HCT116 (cell line): ENCODE results near the gene EVL. TPM values are rescaled to one million over a fixed set of nuclear protein-coding genes. Genes with fewer than 3 reads are reported as not detected.

Source experiments
- ATAC-seq: fragments of 200-7000 bp; cut with Tn5 transposase; 2 replicates; pipeline ENCODE4 v1.9.1; 2020; ENCODE audit warnings: mild to moderate bottlenecking, moderate library complexity
- BruUV-seq: library from RNA; stranded (reverse); fragments of 400-500 nt; replicated peaks from 2 replicates; lab custom pipeline; 2021; lab: Mats Ljungman, UMichigan
- CTCF ChIA-PET: fragments of 300-600 bp; sonication (Branson Sonifier 250); formaldehyde crosslinking; loops from one replicate; lab custom pipeline; 2021; ENCODE audit warnings: antibody characterized with exemption; lab: Charles Lee
- POLR2A ChIA-PET: fragments of 300-600, 350-600 bp; sonication (Branson Sonifier 250); formaldehyde crosslinking; loops from one replicate; lab custom pipeline; 2021; ENCODE audit warnings: antibody characterized with exemption; lab: Charles Lee
- RAD21 ChIA-PET, 2 experiments: fragments of 300-600 bp; sonication (Branson Sonifier 250); formaldehyde crosslinking; loops; one replicate each; lab custom pipeline; 2023; ENCODE audit warnings: low total read pairs in 2 of 2; ENCODE audit not compliant: uncharacterized antibody in 2 of 2, unreplicated experiment in 2 of 2, low non-redundant PET in 1 of 2; lab: Charles Lee
- DNase-seq: peaks from one replicate; pipeline ENCODE4 v3.0.0-alpha.2; 2010; ENCODE audit warnings: low read depth, low spot score
- H2AFZ ChIP-seq: fragments of 200-600 bp; shearing (Covaris generic), sonication (generic); 2 replicates; pipeline ENCODE4 v1.6.1; 2017; ENCODE audit warnings: low read depth, mixed run types, mixed read lengths, antibody characterized with exemption, low read length; ENCODE audit not compliant: poor library complexity, severe bottlenecking
- H3K27ac ChIP-seq: 2 replicates; pipeline ENCODE4 v1.5.1; 2012; ENCODE audit warnings: low read depth, low read length
- H3K27me3 ChIP-seq: fragments of 200-600 bp; sonication (generic); 2 replicates; pipeline ENCODE4 v1.6.1; 2016; ENCODE audit warnings: mixed run types, low read length, mixed read lengths; ENCODE audit not compliant: insufficient read depth
- H3K36me3 ChIP-seq, 2 experiments: fragments of 200-500 bp in 1 of 2; fragments of 200-600 bp in 1 of 2; sonication (Bioruptor generic) in 1 of 2; sonication (generic) in 1 of 2; 2 replicates each; pipeline versions ENCODE4 v1.5.1 to v1.6.1; 2014 to 2016; ENCODE audit warnings: low read length in 2 of 2, inconsistent platforms in 1 of 2, mixed read lengths in 1 of 2, mixed run types in 1 of 2; ENCODE audit not compliant: insufficient read depth in 2 of 2, control insufficient read depth in 1 of 2
- H3K4me1 ChIP-seq, 2 experiments: fragments of 200-600 bp in 1 of 2; sonication (generic) in 1 of 2; 2 replicates each; pipeline versions ENCODE4 v1.5.1 to v1.6.1; 2012 to 2017; ENCODE audit warnings: low read length in 2 of 2, inconsistent platforms in 1 of 2, mild to moderate bottlenecking in 1 of 2, mixed read lengths in 1 of 2, mixed run types in 1 of 2, moderate library complexity in 1 of 2; ENCODE audit not compliant: insufficient read depth in 2 of 2, control insufficient read depth in 1 of 2
- H3K4me2 ChIP-seq: fragments of 200-600 bp; sonication (generic); 2 replicates; pipeline ENCODE4 v1.6.1; 2017; ENCODE audit warnings: mixed run types, low read length, mixed read lengths
- H3K4me3 ChIP-seq, 2 experiments: fragments of 200-600 bp in 1 of 2; sonication (generic) in 1 of 2; replicated peaks in 1 of 2; 2 replicates each; pipeline ENCODE4 v1.5.1; 2011 to 2016; ENCODE audit warnings: low read length in 2 of 2, control low read depth in 1 of 2, low read depth in 1 of 2, mild to moderate bottlenecking in 1 of 2, mixed read lengths in 1 of 2, mixed run types in 1 of 2
- H3K79me2 ChIP-seq: fragments of 200-600 bp; sonication (generic); 2 replicates; pipeline ENCODE4 v1.6.1; 2017; ENCODE audit warnings: mild to moderate bottlenecking, mixed run types, low read length, moderate library complexity, mixed read lengths; ENCODE audit not compliant: insufficient read depth
- H3K9ac ChIP-seq: fragments of 200-600 bp; sonication (generic); 2 replicates; pipeline ENCODE4 v1.6.1; 2016; ENCODE audit warnings: low read length, mixed read lengths
- H3K9me2 ChIP-seq: fragments of 200-600 bp; sonication (generic), shearing (Covaris generic); 2 replicates; pipeline ENCODE4 v1.6.1; 2017; ENCODE audit warnings: mixed run types, mild to moderate bottlenecking, moderate library complexity; ENCODE audit not compliant: insufficient read depth
- H3K9me3 ChIP-seq, 2 experiments: fragments of 200-500 bp in 1 of 2; fragments of 200-600 bp in 1 of 2; sonication (Bioruptor generic) in 1 of 2; sonication (generic) in 1 of 2; 2 replicates each; pipeline ENCODE4 v1.6.1; 2014 to 2017; ENCODE audit warnings: low read length in 2 of 2, mixed read lengths in 2 of 2, inconsistent platforms in 1 of 2, low read depth in 1 of 2, mild to moderate bottlenecking in 1 of 2, mixed run types in 1 of 2, moderate library complexity in 1 of 2; ENCODE audit not compliant: control insufficient read depth in 1 of 2, insufficient read depth in 1 of 2
- H4K20me1 ChIP-seq: fragments of 200-600 bp; sonication (generic), shearing (Covaris generic); 2 replicates; pipeline ENCODE4 v1.6.1; 2017; ENCODE audit warnings: mixed run types, mild to moderate bottlenecking, moderate library complexity; ENCODE audit not compliant: insufficient read depth
- CBX3 ChIP-seq: IDR thresholded peaks from 2 replicates; pipeline ENCODE4 v1.6.1; 2012; ENCODE audit warnings: low read depth
- CEBPB ChIP-seq: IDR thresholded peaks from 2 replicates; pipeline ENCODE4 v1.6.1; 2012; ENCODE audit warnings: low read depth
- ELF1 ChIP-seq: IDR thresholded peaks from 2 replicates; pipeline ENCODE4 v1.6.1; 2012; ENCODE audit warnings: low read depth, borderline replicate concordance
- EZH2 ChIP-seq: fragments of 200-600 bp; sonication (generic); IDR thresholded peaks from 2 replicates; pipeline ENCODE4 v1.6.1; 2017; ENCODE audit warnings: antibody characterized with exemption, mixed run types
- FOSL1 ChIP-seq: IDR thresholded peaks from 2 replicates; pipeline ENCODE4 v1.6.1; 2012; ENCODE audit warnings: low read depth
- JUND ChIP-seq: IDR thresholded peaks from 2 replicates; pipeline ENCODE4 v1.6.1; 2012
- MAX ChIP-seq: IDR thresholded peaks from 2 replicates; pipeline ENCODE4 v1.6.1; 2012
- POLR2A ChIP-seq: IDR thresholded peaks from 2 replicates; pipeline ENCODE4 v1.7.0; 2011; ENCODE audit warnings: borderline replicate concordance; ENCODE audit not compliant: insufficient read depth, insufficient read length; ENCODE audit errors: extremely low read depth
- POLR2AphosphoS5 ChIP-seq: IDR thresholded peaks from 2 replicates; pipeline ENCODE4 v1.6.1; 2011; ENCODE audit warnings: mild to moderate bottlenecking, low read depth, low read length, moderate library complexity
- RAD21 ChIP-seq: IDR thresholded peaks from 2 replicates; pipeline ENCODE4 v1.6.1; 2012; ENCODE audit warnings: low read depth, mild to moderate bottlenecking
- REST ChIP-seq: IDR thresholded peaks from 2 replicates; pipeline ENCODE4 v1.6.1; 2012; ENCODE audit warnings: low read depth
- SP1 ChIP-seq: IDR thresholded peaks from 2 replicates; pipeline ENCODE4 v1.6.1; 2012; ENCODE audit warnings: low read depth
- SRF ChIP-seq: IDR thresholded peaks from 2 replicates; pipeline ENCODE4 v1.6.1; 2012; ENCODE audit warnings: low read depth
- YY1 ChIP-seq: IDR thresholded peaks from 2 replicates; pipeline ENCODE4 v1.6.1; 2011; ENCODE audit warnings: low read length, low read depth, moderate library complexity, mild to moderate bottlenecking; ENCODE audit not compliant: insufficient replicate concordance; ENCODE audit errors: extremely low read depth
- ZFX ChIP-seq: fragments of 450-650 bp; IDR thresholded peaks from 2 replicates; pipeline ENCODE4 v1.6.1; 2017
- ZNF274 ChIP-seq: fragments of 200-500 bp; sonication (Bioruptor generic); IDR thresholded peaks from 2 replicates; pipeline ENCODE4 v1.6.1; 2014; ENCODE audit warnings: mild to moderate bottlenecking, low read depth, low read length, inconsistent platforms
- intact Hi-C: fragments of 100-400 bp; cut with micrococcal nuclease; formaldehyde crosslinking; loops from 2 replicates; pipeline ENCODE4 v1.10.0; 2022
- total RNA-seq: library from RNA; stranded (reverse); gene quantifications from one replicate; pipeline ENCODE4 v1.2.1, GENCODE V29; 2021; ENCODE audit not compliant: unreplicated experiment
- TF ChIP-seq, protein P1 (sequence below), 3 experiments: fragments of 200-600 bp in 1 of 3; sonication (generic) in 1 of 3; IDR thresholded peaks in 2 of 3; conservative IDR thresholded peaks in 1 of 3; 2 replicates each; pipeline ENCODE4 v1.5.1; 2012 to 2017; ENCODE audit warnings: low read depth in 2 of 3, low read length in 2 of 3, antibody characterized with exemption in 1 of 3, borderline replicate concordance in 1 of 3, control low read depth in 1 of 3, mild to moderate bottlenecking in 1 of 3, mixed read lengths in 1 of 3, mixed run types in 1 of 3, moderate library complexity in 1 of 3; ENCODE audit not compliant: insufficient read depth in 1 of 3

Gene EVL
- total RNA-seq, 1 experiment from 2014 or later = 19.9 TPM

GRCh38 chr14:100034961-100035500, 30.2 kb upstream of the EVL start:
- H3K9me3 ChIP-seq = no peaks in the 10 kb centered on the region
- DNase-seq = no peak
- no peaks in the 10 kb centered on the region for H4K20me1 ChIP-seq
- H3K4me3 ChIP-seq = no peak overlapping the region
- ChIA-PET CTCF (no interaction called here), RAD21 (no interaction called here), POLR2A (no interaction called here)
- H3K27ac ChIP-seq = no peak overlapping the region
- intact Hi-C loops = no loop called here
- H3K9ac ChIP-seq = no peak overlapping the region
- TF ChIP-seq POLR2A (no peak), REST (no peak), ELF1 (no peak), ZFX (no peak), JUND (no peak), CBX3 (no peak), ZNF274 (no peak), RAD21 (no peak), MAX (no peak), YY1 (no peak), SP1 (no peak), CEBPB (no peak), SRF (no peak), POLR2AphosphoS5 (no peak), EZH2 (no peak), FOSL1 (no peak)
- TF ChIP-seq, protein P1, sequence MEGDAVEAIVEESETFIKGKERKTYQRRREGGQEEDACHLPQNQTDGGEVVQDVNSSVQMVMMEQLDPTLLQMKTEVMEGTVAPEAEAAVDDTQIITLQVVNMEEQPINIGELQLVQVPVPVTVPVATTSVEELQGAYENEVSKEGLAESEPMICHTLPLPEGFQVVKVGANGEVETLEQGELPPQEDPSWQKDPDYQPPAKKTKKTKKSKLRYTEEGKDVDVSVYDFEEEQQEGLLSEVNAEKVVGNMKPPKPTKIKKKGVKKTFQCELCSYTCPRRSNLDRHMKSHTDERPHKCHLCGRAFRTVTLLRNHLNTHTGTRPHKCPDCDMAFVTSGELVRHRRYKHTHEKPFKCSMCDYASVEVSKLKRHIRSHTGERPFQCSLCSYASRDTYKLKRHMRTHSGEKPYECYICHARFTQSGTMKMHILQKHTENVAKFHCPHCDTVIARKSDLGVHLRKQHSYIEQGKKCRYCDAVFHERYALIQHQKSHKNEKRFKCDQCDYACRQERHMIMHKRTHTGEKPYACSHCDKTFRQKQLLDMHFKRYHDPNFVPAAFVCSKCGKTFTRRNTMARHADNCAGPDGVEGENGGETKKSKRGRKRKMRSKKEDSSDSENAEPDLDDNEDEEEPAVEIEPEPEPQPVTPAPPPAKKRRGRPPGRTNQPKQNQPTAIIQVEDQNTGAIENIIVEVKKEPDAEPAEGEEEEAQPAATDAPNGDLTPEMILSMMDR (IDR thresholded peaks at IDR 0.05 in 2 of 3, conservative IDR thresholded peaks at IDR 0.05 in 1 of 3; ENCODE audit: borderline replicate concordance in 1 of 3, insufficient read depth in 1 of 3, low read depth in 2 of 3, low read length in 2 of 3) = no peak
- TF ChIP-seq, all 23 proteins: peak for 0
- Histone ChIP-seq H3K79me2 (no peaks in the 10 kb centered on the region), H2AFZ (no peak overlapping the region), H3K4me2 (no peak overlapping the region), H3K27me3 (no peaks in the 10 kb centered on the region), H3K4me1 (peaks cover 16 to 27% of the 10 kb centered on the region in 2 experiments), H3K36me3 (no peaks in the 10 kb centered on the region), H3K9me2 (no peaks in the 10 kb centered on the region)
- ATAC-seq = no peak
- no TSS peak for BruUV-seq
